Cardiac septum (tissue), 1 donor: ENCODE results near the gene CLCC1. TPM values are rescaled to one million over a fixed set of nuclear protein-coding genes. Genes with fewer than 3 reads are reported as not detected.
A peak's percentile ranks its signal among the peaks of the same experiment; 100 is the strongest.
"Not testable (repeated sequence)": the region's sequence is repeated elsewhere in the genome, so short reads cannot be mapped to it uniquely, and the experiment has no call there.

ENCODE experiments used
- DNase-seq: peaks from one replicate; pipeline ENCODE4 v3.0.0-alpha.2; 2020; ENCODE audit warnings: low spot score
- intact Hi-C: fragments of 100-400 bp; cut with DNase I; formaldehyde crosslinking; loops from one replicate; pipeline ENCODE4 v1.14.0; 2022
- long read RNA-seq: library from polyadenylated mRNA; unstranded; transcript quantifications from one replicate; pipeline ENCODE4 v2.0.0, GENCODE V29; 2021
- total RNA-seq: library from RNA; stranded (reverse); fragmentation: NEBNext Ultra II Directional; extraction: Animal tissue kit (Norgen Biotek cat#: 25700); gene quantifications from one replicate; pipeline ENCODE4 v1.2.1, GENCODE V29; 2021
- donor health status: DM: no; HTN: no; CAD: no.

CLCC1 gene
- total RNA-seq, result 24.7 TPM
- long read RNA-seq, full-length matches to known transcripts, result 14 of 41 reads
- long read RNA-seq, partial matches to known transcripts, result 4 of 41 reads
- long read RNA-seq, other reads (novel, unspliced or antisense), result 23 of 41 reads

GRCh38 chr1:108963052-108963686 lies at the start of gene CLCC1:
CLCC1 (minus strand) TSS chr1:108963484; CDS start chr1:108950437, 13,047 bp downstream.
- DNase-seq, result peak; percentile 97
- intact Hi-C loops, result loop anchor here (2.0 to 5.0 kb wide), 3 partner anchors 78 to 149 kb away; partner anchors contain the start of genes ELAPOR1 and TMEM167B

- no peak for DNase-seq
- intact Hi-C loops, result no loop called here
Observed at GRCh38 chr1:109011335-109011734, 48.1 kb upstream of the CLCC1 start.

- intact Hi-C loops, DNase-seq: not testable (repeated sequence)
Observed at GRCh38 chr1:108996622-108997021, 33.3 kb upstream of the CLCC1 start.

DNA sequence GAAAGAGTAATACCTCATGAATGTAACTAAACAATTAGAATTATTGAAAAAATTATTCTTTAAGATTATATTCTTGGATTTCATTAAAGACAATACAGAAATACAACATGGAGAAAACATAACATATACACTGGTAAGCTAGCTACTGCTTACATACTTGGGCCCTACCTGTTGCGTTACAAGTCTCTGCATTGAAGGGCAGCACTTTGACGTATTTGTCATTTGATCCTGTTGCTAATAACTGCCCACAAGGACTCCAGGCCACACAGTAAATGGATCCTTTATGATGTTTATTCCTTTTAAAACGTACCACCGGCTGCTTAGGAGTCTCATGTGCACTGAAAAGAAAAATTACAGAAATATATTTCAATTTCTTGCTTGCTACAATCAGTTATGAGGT lies 19.8 kb upstream of the CLCC1 start:
- intact Hi-C loops, result no loop called here
- DNase-seq, result no peak

- intact Hi-C loops, result no loop called here
- no peak for DNase-seq
Observed at GRCh38 chr1:108976658-108977057, 13.4 kb upstream of the CLCC1 start.

GRCh38 chr1:108972951-108973350 lies 9.7 kb upstream of the CLCC1 start:
- DNase-seq, result no peak
- intact Hi-C loops, result no loop called here

DNA sequence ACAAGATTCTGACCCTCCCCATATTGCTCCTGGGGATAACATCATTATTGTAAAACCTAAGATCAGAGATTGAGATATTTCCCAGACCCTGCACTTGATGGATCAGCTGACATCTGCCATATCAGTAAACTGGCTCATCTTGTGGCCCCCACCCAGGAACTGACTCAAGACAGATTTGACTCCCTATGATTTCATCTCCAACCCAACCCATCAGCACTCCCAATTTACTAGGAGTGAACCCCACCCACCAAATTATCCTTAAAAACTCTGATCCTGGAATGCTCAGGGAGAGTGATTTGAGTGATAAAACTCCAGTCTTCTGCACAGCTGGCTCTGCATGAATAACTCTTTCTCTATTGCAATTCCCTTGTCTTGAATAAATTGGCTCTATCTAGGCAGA lies 6.1 kb upstream of the CLCC1 start:
- intact Hi-C loops, result no loop called here
- DNase-seq, result no peak

GRCh38 chr1:108962681-108963051 lies 618 bp downstream of the CLCC1 start:
- DNase-seq, result no peak
- intact Hi-C loops, result loop anchor here (2.0 to 5.0 kb wide), 3 partner anchors 78 to 150 kb away; partner anchors contain the start of genes ELAPOR1 and TMEM167B

DNA sequence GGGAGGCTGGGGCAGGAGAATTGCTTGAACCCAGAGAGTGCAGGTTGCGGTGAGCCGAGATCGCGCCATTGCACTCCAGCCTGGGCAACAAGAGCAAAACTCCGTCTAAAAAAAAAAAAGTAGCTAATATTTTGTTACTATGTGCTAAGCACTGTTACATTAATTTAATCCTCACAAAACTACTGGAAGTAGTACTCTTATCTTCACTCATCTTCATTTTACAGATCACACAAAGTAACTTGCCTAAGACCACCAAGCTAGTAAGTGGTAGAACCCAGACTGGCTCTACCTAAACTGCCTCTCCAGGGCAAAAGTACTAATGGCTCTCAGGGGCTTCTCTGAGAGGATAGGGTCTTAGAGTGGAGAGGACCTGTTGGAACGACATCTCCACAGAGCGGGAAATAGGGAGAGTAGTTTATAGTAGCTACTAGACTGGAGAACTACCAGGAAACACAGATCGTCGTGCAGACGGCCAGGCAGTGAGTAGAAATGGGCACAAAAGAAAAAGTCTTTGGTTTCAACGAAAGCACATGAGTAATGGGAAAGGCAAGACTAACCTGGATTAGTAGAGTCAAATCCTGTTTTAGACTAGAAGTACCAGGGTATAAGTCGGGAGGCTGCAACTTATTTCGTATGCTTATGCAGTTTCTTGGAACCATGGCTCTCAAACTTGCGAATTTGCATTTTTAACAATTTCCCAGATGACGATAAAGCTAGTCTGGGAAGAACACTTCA lies 1.4 kb downstream of the CLCC1 start:
- no peak for DNase-seq
- intact Hi-C loops, result loop anchor here (2.0 to 5.0 kb wide), 3 partner anchors 79 to 150 kb away; partner anchors contain the start of genes ELAPOR1 and TMEM167B

DNA sequence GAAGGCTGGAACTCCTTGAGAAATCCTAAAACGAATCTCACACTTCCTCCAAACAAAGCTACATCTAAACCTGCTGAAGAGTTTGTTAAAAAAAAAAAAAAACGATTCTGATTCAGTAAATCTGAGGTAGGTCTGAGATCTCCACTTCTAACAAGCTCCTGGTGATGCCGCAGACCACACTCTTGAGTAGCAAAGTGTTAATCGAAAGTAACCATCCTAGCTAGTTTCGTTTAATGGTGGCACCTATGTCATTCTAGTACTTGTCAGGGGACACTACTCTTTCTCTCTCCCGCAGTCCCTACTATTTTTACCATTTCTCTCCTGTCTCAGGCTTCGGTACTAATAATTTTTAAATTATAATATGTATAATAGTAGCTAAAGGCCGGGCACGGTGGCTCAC lies 2.1 kb downstream of the CLCC1 start:
- no peak for DNase-seq
- intact Hi-C loops, result loop anchor here (5.0 kb wide), 2 partner anchors 131 to 151 kb away; partner anchors contain the start of genes ELAPOR1 and TMEM167B

- no peak for DNase-seq
- intact Hi-C loops, result loop anchor here (5.0 kb wide), 2 partner anchors 132 to 152 kb away; partner anchors contain the start of genes ELAPOR1 and TMEM167B
Observed at GRCh38 chr1:108960719-108961118, 2.6 kb downstream of the CLCC1 start.

- intact Hi-C loops, result no loop called here
- DNase-seq, result no peak
Observed at GRCh38 chr1:108957888-108958287, 5.4 kb downstream of the CLCC1 start.

DNA sequence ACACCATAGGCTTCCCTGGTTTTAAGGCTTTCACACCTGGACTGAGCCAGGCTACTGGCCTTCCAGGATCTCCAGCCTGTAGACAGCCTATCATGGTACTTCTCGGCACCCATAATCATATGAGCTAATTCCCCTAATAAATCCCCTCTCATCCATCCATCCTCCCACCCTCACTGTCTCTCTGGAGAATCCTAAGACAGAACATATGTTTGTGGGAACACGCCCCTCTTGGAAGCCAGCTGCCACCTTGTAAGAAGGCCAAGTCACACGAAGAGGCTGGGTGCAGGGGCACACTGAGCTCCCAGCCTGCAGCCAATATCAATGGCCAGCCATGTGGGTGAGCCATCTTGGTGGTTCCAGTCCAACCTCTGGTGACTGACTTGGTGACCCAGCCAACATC lies 7.4 kb downstream of the CLCC1 start:
- no peak for DNase-seq
- intact Hi-C loops, result no loop called here

DNA sequence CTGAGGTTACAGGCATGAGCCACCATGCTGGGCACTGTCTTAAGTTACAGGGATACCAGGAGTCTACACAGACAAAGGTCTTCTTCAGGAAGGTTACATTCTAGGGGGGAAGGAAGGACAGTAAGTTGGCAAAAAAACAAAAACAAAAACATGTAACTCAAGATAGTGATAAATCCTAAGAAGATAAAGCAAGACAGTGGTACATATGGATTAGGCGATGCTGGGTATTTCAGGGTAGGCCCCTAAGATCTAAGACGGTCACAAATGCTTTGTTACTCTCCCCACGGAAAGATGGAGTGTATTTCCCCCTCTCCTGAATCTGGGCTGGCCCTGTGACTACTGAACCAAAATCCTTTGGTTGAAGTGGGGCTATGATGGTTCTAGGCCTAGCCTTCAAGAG lies 8.2 kb downstream of the CLCC1 start:
- intact Hi-C loops, result no loop called here
- no peak for DNase-seq

GRCh38 chr1:108953452-108953851 lies 9.8 kb downstream of the CLCC1 start:
- no peak for DNase-seq
- intact Hi-C loops, result no loop called here

DNA sequence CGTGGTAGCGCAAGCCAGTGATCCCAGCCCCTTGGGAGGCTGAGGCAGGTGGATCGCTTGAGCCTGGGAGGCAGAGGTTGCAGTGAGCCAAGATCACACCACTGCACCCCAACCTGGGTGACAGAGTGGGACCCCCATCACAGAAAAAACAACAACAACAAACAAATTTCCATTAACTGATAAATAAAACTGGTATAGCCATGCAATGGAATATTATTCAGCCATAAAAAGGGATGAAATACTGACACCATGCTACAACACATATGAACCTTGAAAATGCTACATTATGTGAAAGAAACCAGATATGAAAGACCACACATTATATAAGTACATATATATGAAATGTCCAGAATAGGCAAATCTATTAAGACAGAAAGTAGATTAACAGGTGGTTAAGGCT lies 12.0 kb downstream of the CLCC1 start:
- intact Hi-C loops, result no loop called here

DNA sequence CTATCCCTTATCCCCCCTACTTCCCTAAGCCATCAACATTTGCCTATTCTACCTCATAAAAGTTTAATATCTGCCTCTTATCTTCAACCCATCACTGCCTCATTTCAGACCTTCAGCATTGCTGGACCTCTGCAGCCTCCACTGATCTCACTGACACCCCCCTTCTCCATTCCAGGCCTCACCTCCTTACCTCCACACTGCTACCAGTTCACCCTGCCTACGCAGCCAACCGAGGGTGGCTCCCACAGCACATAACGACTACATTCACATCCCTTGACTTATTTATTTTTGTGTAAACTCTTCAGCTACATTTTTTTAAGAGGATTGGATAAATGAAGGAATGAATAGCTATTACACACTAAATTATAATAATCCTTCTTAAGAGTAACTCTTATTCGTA lies 14.2 kb downstream of the CLCC1 start:
- DNase-seq, result no peak
- intact Hi-C loops, result no loop called here

More for the DNA sequence above, 12.0 kb downstream of the CLCC1 start:
- DNase-seq, result no peak

DNA sequence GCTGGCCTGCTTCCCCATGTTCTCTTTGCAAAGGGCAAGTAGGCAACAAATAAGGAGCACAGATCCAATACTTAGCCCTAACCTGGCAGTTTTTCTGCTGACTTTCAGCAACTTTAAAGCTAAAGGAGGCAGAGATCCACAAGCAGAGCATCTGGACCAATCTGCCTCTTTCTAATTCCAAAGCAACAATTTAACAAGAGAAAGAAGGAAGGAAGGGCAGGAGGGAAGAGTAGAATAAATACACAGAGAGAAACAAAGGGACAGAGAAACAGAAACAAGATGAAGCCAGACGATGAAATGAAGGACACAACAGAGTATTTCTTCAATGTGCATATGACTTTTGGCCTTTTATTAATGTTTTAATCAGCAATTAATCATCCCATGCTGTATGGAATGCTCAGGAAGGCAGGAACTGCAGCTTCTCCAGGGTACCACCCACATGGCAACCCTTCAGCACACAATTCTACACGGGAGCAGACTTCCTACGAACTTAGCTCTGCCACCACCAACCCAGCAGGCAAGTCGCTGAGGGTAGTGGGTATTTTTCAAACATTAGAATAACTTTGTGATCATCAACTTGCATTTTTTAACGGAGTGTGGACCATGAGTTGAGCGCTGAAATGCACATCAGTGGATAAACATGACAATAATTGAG lies 15.3 kb downstream of the CLCC1 start:
- DNase-seq, result no peak
- intact Hi-C loops, result no loop called here

DNA sequence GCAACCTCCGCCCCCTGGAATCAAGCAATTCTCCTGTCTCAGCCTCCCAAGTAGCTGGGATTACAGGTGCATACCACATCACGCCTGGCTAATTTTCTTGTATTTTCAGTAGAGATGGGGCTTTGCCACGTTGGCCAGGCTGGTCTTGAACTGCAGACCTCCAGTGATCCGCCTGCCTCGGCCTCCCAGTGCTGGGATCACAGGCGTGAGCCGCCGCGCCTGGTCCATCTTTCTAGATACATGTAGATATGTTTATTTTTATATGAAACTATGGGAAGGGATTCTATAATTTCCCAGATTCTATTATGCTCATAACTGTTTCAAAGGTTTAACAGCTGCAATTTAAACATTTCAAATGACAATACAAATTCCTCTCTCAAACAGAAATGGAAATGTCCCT lies 27.1 kb downstream of the CLCC1 start:
- intact Hi-C loops, result no loop called here
- DNase-seq, result no peak

DNA sequence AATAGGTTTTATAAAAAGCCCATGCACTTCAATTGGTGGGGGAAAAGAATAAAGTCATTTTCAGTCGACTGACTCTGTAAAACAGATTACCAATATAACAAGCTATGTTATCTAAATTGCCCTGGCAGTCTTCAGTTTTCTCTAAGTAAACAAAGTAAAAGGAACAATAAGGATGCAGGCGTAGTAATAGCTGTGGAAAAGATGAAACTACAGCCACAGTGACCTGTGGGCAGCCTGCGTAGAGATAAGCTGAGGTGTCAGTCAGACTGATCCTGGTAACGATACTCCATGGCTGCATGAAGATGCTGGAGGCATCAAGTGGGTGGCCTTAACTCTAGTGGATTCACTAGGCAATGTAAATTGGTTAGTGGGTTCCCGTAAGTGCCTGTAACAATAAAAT lies 29.3 kb downstream of the CLCC1 start:
- intact Hi-C loops, result no loop called here
- DNase-seq, result no peak
